Neural crest cell (in vitro differentiated cells): ENCODE data around the gene TMEM106A. TPM values are rescaled to one million over a fixed set of nuclear protein-coding genes. Genes with fewer than 3 reads are reported as not detected.

Experiments
- DNase-seq: peaks from one replicate; pipeline ENCODE4 v3.0.0; 2021; ENCODE audit warnings: low read depth, mixed read lengths, low spot score
- H3K27ac Mint-ChIP-seq: one replicate; pipeline ENCODE4 v1.8.0; 2021; ENCODE audit warnings: mild to moderate bottlenecking, mixed read lengths; ENCODE audit not compliant: unreplicated experiment
- H3K27me3 Mint-ChIP-seq: 2 replicates; pipeline ENCODE4 v1.8.0; 2021; ENCODE audit warnings: low read depth, mild to moderate bottlenecking, mixed read lengths
- H3K36me3 Mint-ChIP-seq: 2 replicates; pipeline ENCODE4 v1.8.0; 2021; ENCODE audit warnings: low read depth, mild to moderate bottlenecking, mixed read lengths
- H3K4me1 Mint-ChIP-seq: 2 replicates; pipeline ENCODE4 v1.8.0; 2021; ENCODE audit warnings: mixed read lengths
- H3K4me3 Mint-ChIP-seq: one replicate; pipeline ENCODE4 v1.8.0; 2021; ENCODE audit warnings: mild to moderate bottlenecking, mixed read lengths
- H3K9me3 Mint-ChIP-seq: 2 replicates; pipeline ENCODE4 v1.8.0; 2021; ENCODE audit warnings: mixed read lengths
- total RNA-seq: library from RNA; stranded (reverse); gene quantifications from 2 replicates; pipeline ENCODE4 v1.2.1, GENCODE V29; 2021
- TF ChIP-seq, protein P1 (sequence below): fragments of 200-600 bp; sonication (generic); conservative IDR thresholded peaks from 2 replicates; pipeline ENCODE4 v1.5.0; 2021; ENCODE audit warnings: antibody characterized with exemption, mild to moderate bottlenecking

TMEM106A gene
- total RNA-seq, 1 donor from 2014 or later: 5.8 TPM

DNA sequence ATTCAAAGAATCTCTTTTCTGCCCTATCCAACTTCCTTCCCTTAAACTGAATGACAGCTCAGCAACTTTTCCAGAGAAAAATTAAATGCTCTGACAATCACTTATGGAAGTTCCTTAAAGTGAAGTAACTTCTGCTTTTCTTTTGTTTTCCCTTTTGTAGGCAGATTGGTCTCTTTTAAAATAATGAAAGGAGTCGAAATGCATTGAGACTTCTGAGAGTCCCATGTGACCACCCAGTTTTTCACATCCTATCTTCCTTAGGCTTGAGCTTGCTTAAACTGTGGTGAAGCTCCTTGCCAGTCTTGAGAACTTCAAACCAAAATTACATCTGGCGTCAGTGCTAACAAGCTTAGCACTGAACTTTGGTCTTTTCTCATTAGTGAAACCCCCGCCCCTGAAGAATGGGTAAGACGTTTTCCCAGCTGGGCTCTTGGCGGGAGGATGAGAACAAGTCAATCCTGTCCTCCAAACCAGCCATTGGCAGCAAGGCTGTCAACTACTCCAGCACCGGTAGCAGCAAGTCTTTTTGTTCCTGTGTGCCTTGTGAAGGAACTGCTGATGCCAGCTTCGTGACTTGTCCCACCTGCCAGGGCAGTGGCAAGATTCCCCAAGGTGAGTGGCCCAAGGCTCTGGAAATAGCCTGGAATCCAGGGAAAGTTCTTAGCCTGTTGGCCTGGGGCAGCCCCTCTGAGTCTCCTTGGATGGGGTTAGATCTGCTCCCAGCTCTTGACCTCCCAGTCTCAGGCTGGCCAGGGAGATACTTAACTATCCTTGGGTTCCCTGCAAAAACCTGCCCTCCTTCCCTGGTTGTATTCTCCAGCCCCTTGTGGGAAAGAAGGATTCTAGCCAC is 1.2 kb downstream of the TMEM106A start:
- Mint-ChIP-seq H3K27me3 (no peaks in the 10 kb centered on the region), H3K4me3 (peak overlapping the region; percentile 91), H3K9me3 (no peaks in the 10 kb centered on the region), H3K4me1 (peaks cover 31% of the 10 kb centered on the region), H3K27ac (no peak overlapping the region), H3K36me3 (no peaks in the 10 kb centered on the region)
- TF ChIP-seq, protein P1, sequence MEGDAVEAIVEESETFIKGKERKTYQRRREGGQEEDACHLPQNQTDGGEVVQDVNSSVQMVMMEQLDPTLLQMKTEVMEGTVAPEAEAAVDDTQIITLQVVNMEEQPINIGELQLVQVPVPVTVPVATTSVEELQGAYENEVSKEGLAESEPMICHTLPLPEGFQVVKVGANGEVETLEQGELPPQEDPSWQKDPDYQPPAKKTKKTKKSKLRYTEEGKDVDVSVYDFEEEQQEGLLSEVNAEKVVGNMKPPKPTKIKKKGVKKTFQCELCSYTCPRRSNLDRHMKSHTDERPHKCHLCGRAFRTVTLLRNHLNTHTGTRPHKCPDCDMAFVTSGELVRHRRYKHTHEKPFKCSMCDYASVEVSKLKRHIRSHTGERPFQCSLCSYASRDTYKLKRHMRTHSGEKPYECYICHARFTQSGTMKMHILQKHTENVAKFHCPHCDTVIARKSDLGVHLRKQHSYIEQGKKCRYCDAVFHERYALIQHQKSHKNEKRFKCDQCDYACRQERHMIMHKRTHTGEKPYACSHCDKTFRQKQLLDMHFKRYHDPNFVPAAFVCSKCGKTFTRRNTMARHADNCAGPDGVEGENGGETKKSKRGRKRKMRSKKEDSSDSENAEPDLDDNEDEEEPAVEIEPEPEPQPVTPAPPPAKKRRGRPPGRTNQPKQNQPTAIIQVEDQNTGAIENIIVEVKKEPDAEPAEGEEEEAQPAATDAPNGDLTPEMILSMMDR: no peak
- no peak for DNase-seq

DNA sequence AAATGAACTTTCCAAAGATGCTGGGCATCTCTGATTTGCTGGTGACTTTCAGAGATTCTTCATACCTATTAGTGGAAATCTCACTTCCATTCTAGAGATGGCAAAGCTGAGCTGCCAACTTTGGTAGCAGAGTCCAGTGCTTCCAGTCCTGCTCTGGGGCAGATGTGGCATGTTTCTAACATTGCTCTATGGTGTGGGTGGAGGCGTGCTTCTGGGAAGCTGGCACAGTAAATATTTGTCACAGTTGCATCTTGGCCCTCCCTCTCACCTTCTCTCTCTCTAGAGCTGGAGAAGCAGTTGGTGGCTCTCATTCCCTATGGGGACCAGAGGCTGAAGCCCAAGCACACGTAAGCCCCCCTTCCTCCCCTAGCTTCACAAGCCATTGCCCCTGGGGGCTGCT is 1.9 kb downstream of the TMEM106A start:
- no peak for DNase-seq

DNA sequence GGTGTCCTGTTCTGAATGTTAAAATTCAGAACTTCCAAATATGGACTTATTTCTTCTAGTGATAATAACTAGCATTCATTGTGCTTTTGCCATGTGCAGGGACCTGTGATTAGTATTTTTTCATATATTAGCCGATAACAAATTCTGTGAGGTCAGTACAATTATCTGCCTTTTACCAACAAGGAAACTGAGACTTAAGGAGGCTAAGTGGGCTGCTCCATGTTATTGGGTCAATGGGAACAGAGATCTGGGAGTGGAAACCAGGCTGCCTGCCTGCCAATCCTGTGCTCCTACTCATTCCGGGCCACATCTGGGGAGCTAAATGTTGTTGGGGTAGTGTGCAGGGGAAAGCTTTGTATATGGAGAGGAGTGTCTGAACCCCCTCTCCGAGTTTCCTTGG is 3.7 kb downstream of the TMEM106A start:
- Mint-ChIP-seq H3K9me3 (no peaks in the 10 kb centered on the region), H3K36me3 (no peaks in the 10 kb centered on the region), H3K27me3 (no peaks in the 10 kb centered on the region), H3K27ac (peak overlapping the region; percentile 47), H3K4me3 (peak overlapping the region; percentile 56), H3K4me1 (peaks cover 31% of the 10 kb centered on the region)
- TF ChIP-seq, protein P1: no peak
- no peak for DNase-seq

More for the DNA sequence above, 1.9 kb downstream of the TMEM106A start:
- Mint-ChIP-seq H3K27ac (no peak overlapping the region), H3K4me3 (peak overlapping the region; percentile 91), H3K4me1 (peaks cover 31% of the 10 kb centered on the region), H3K27me3 (no peaks in the 10 kb centered on the region), H3K9me3 (no peaks in the 10 kb centered on the region), H3K36me3 (no peaks in the 10 kb centered on the region)
- TF ChIP-seq, protein P1: no peak

DNA sequence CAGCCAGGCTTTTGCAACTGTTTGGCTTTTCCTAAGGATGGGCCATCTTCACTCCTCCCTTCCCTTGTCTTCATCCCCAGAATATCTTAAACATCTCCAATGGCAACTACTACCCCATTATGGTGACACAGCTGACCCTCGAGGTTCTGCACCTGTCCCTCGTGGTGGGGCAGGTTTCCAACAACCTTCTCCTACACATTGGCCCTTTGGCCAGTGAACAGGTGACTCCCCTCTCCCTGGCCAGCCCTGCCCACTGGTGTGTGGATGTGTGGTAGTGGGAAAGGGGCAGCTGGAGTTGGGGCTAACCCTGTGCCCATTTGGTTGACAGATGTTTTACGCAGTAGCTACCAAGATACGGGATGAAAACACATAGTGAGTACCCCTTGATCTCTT is 4.7 kb downstream of the TMEM106A start:
- Mint-ChIP-seq H3K9me3 (no peaks in the 10 kb centered on the region), H3K27me3 (no peaks in the 10 kb centered on the region), H3K4me1 (peaks cover 24% of the 10 kb centered on the region), H3K27ac (no peak overlapping the region), H3K36me3 (no peaks in the 10 kb centered on the region), H3K4me3 (no peak overlapping the region)
- TF ChIP-seq, protein P1: no peak
- DNase-seq: no peak

DNA sequence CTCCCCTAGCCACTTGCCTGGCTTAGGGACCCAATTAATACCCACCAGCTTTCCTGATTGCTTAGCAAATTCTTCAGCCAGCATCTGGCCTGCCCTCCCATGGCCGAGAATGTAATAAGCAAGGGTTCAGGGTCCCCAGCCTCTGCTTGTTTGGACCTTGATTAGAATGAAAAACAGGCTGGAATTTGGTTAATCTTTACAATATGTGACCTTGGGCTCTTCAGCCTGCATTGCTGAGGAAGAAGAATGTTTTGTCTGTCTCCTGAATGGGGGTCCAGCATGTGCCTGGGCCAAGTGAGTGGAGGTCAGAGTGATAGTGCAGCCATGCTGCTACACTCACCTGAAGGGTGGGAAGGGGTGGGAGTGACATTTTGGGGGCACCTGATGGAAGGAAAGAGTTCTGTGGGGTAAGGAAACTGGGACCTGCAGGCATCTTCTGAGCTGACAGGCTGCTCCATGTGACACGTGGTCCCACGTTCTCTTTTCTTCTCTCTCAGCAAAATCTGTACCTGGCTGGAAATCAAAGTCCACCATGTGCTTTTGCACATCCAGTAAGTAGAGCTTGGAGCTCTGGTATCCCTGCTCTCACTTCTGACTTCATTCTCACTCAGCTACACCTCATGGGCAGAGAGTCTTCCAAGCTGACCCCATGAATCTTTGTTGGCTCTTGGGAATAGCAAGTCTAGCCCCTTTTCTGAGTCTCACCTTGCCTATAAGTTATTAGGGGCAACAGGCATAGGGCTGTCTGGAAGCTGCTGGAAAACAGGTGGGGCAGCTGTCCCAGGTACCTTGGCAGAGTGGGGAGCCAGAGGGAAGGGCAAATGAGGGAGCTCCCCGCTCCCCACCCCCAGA is 5.3 kb downstream of the TMEM106A start:
- no peak overlapping the region for H3K27ac Mint-ChIP-seq
- no peaks in the 10 kb centered on the region for H3K9me3 Mint-ChIP-seq
- no peak overlapping the region for H3K4me3 Mint-ChIP-seq
- no peaks in the 10 kb centered on the region for H3K27me3 Mint-ChIP-seq
- H3K36me3 Mint-ChIP-seq: no peaks in the 10 kb centered on the region
- DNase-seq: no peak
- peaks cover 17% of the 10 kb centered on the region for H3K4me1 Mint-ChIP-seq
- TF ChIP-seq, protein P1: no peak
